Panc1 (cell line): Measurements from ENCODE around the gene MAN1A1. TPM values are rescaled to one million over a fixed set of nuclear protein-coding genes. Genes with fewer than 3 reads are reported as not detected.

Experiments used
- ATAC-seq: fragments of 200-7000 bp; cut with Tn5 transposase; 2 replicates; pipeline ENCODE4 v1.9.1; 2020; ENCODE audit warnings: mild to moderate bottlenecking, moderate library complexity
- BruUV-seq: library from RNA; stranded (reverse); fragments of 400-500 nt; replicated peaks from 2 replicates; lab custom pipeline; 2021; lab: Mats Ljungman, UMichigan
- CTCF ChIA-PET: fragments of 300-600 bp; sonication (Branson Sonifier 250); formaldehyde crosslinking; loops from one replicate; lab custom pipeline; 2022; ENCODE audit warnings: antibody characterized with exemption; lab: Charles Lee
- POLR2A ChIA-PET: fragments of 300-600 bp; sonication (Branson Sonifier 250); formaldehyde crosslinking; loops from one replicate; lab custom pipeline; 2022; ENCODE audit warnings: antibody characterized with exemption; lab: Charles Lee
- DNase-seq: peaks from one replicate; pipeline ENCODE4 v3.0.0-alpha.2; 2010; ENCODE audit warnings: low read depth, low spot score
- H3K27ac ChIP-seq: 2 replicates; pipeline ENCODE4 v1.5.1; 2011; ENCODE audit warnings: mild to moderate bottlenecking, low read length, inconsistent platforms
- H3K27me3 ChIP-seq: fragments of 200-500 bp; sonication (Bioruptor generic); 2 replicates; pipeline ENCODE4 v1.6.0; 2014; ENCODE audit warnings: low read length, inconsistent platforms; ENCODE audit not compliant: control insufficient read depth, insufficient read depth
- H3K36me3 ChIP-seq: fragments of 200-500 bp; sonication (Bioruptor generic); 2 replicates; pipeline ENCODE4 v1.5.1; 2014; ENCODE audit warnings: inconsistent platforms, mild to moderate bottlenecking, low read length, moderate library complexity; ENCODE audit not compliant: control insufficient read depth, insufficient read depth
- H3K4me1 ChIP-seq: 2 replicates; pipeline ENCODE4 v1.5.1; 2011; ENCODE audit warnings: inconsistent platforms, mild to moderate bottlenecking, low read length, moderate library complexity; ENCODE audit not compliant: control insufficient read depth, insufficient read depth
- H3K4me3 ChIP-seq, 2 experiments: 2 replicates each; pipeline ENCODE4 v1.5.1; 2011 to 2012; ENCODE audit warnings: low read depth in 2 of 2, low read length in 2 of 2, mild to moderate bottlenecking in 2 of 2, inconsistent platforms in 1 of 2, moderate library complexity in 1 of 2
- H3K9me3 ChIP-seq: fragments of 200-500 bp; sonication (Bioruptor generic); 2 replicates; pipeline ENCODE4 v1.5.1; 2014; ENCODE audit warnings: low read depth, mild to moderate bottlenecking, inconsistent platforms, low read length, moderate library complexity; ENCODE audit not compliant: control insufficient read depth, insufficient read depth
- CTCF ChIP-seq: fragments of 450-650 bp; IDR thresholded peaks from 2 replicates; pipeline ENCODE4 v1.5.1; 2017; ENCODE audit warnings: mild to moderate bottlenecking
- POLR2AphosphoS5 ChIP-seq: IDR thresholded peaks from 2 replicates; pipeline ENCODE4 v1.6.1; 2012; ENCODE audit warnings: mild to moderate bottlenecking, low read depth, low read length, moderate library complexity
- REST ChIP-seq, 2 experiments: IDR thresholded peaks; 2 replicates each; pipeline ENCODE4 v1.6.1; 2011 to 2012; ENCODE audit warnings: low read depth in 2 of 2, control low read depth in 1 of 2, low read length in 1 of 2, mild to moderate bottlenecking in 1 of 2, moderate library complexity in 1 of 2; ENCODE audit not compliant: insufficient read depth in 1 of 2
- SIN3A ChIP-seq: IDR thresholded peaks from 2 replicates; pipeline ENCODE4 v1.6.1; 2012; ENCODE audit warnings: low read depth, mild to moderate bottlenecking, low read length, moderate library complexity, borderline replicate concordance; ENCODE audit not compliant: insufficient read depth
- TCF7L2 ChIP-seq: IDR thresholded peaks from 2 replicates; pipeline ENCODE4 v1.6.1; 2011; ENCODE audit warnings: mild to moderate bottlenecking, low read depth, low read length, inconsistent platforms
- in situ Hi-C: cut with HindIII; loops from 2 replicates; pipeline ENCODE4 v1.10.0; 2016; ENCODE audit warnings: low sequenced_read_pairs, low pct_unique_long_range_greater_than_20kb
- intact Hi-C: fragments of 100-400 bp; cut with micrococcal nuclease; formaldehyde crosslinking; loops from one replicate; pipeline ENCODE4 v1.10.0; 2022; ENCODE audit not compliant: unreplicated experiment
- total RNA-seq: library from RNA; stranded (reverse); gene quantifications from one replicate; pipeline ENCODE4 v1.2.1, GENCODE V29; 2021; ENCODE audit not compliant: unreplicated experiment

Gene MAN1A1
- total RNA-seq, 1 experiment from 2014 or later, result 3.2 TPM

DNA sequence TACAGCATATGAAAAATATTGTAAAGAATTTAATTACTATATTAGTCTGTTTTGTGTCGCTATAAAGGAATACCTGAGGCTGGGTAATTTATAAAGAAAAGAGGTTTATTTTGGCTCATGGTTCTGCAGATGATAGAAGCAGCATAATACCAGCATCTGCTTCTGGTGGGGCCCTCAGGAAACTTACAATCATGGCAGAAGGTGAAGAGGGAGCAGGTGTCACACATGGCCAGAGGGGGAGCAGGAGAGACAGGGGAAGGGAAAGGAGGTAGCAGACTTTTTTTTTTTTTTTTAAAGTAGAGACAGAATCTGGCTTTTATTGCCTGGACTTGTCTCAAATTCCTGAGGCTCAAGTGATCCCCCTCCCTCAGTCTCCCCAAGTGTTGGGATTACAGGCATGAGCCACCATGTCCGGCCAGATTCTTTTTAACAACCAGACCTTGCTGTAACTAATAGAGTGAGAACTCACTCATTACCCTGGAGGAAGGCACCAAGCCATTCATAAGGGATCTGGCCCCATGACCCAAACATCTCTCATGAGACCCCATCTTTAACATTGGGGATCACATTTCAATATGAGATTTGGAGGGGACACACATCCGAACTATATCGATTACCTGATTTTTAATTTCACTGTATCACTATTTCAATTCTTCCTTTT lies 64.6 kb downstream of the MAN1A1 start:
- in situ Hi-C loops, result no loop called here
- no peaks in the 10 kb centered on the region for H3K4me1 ChIP-seq
- no peak for DNase-seq
- no peaks in the 10 kb centered on the region for H3K9me3 ChIP-seq
- no peak for TF ChIP-seq POLR2AphosphoS5
- no peak for TF ChIP-seq REST (IDR thresholded peaks at IDR 0.05; ENCODE audit: insufficient read depth in 1 of 2, low read depth in 2 of 2, low read length in 1 of 2)
- TF ChIP-seq SIN3A, result no peak
- TF ChIP-seq CTCF, result peak; percentile 58
- ChIA-PET POLR2A (no interaction called here), CTCF (no interaction called here)
- intact Hi-C loops, result no loop called here
- H3K27me3 ChIP-seq, result 0 out of 2 replicates have a peak, but pooled peaks cover 2% of the 10 kb centered on the region
- H3K36me3 ChIP-seq, result no peaks in the 10 kb centered on the region
- H3K4me3 ChIP-seq, result no peak overlapping the region
- H3K27ac ChIP-seq, result no peak overlapping the region
- no TSS peak for BruUV-seq
- ATAC-seq, result no peak

GRCh38 chr6:119283979-119284545 lies 65.5 kb downstream of the MAN1A1 start:
- Histone ChIP-seq H3K27me3 (0 out of 2 replicates have a peak, but pooled peaks cover 2% of the 10 kb centered on the region), H3K36me3 (no peaks in the 10 kb centered on the region), H3K27ac (no peak overlapping the region), H3K4me1 (no peaks in the 10 kb centered on the region), H3K9me3 (no peaks in the 10 kb centered on the region), H3K4me3 (no peak overlapping the region)
- ChIA-PET POLR2A (no interaction called here), CTCF (interaction anchor here (0.6 kb wide), 1 partner anchor 1297 kb away, joined by 5 read pairs; no protein-coding TSS in a partner anchor)
- in situ Hi-C loops, result no loop called here
- intact Hi-C loops, result no loop called here
- BruUV-seq, result no TSS peak
- ATAC-seq, result no peak
- DNase-seq, result no peak
- no peak for TF ChIP-seq REST (IDR thresholded peaks at IDR 0.05; ENCODE audit: insufficient read depth in 1 of 2, low read depth in 2 of 2, low read length in 1 of 2)
- no peak for TF ChIP-seq POLR2AphosphoS5
- no peak for TF ChIP-seq TCF7L2
- TF ChIP-seq CTCF, result no peak
- TF ChIP-seq SIN3A, result no peak
